NCI-H1105 treated with DMSO at 0.1 percent for 48 hours (cell line): ENCODE data around the gene UBE4B.
A peak's percentile ranks its signal among the peaks of the same experiment; 100 is the strongest.

ENCODE experiments used
- DNase-seq: peaks from one replicate; lab custom pipeline; 2025; lab: John Stamatoyannopoulos, UW

Gene UBE4B

DNA sequence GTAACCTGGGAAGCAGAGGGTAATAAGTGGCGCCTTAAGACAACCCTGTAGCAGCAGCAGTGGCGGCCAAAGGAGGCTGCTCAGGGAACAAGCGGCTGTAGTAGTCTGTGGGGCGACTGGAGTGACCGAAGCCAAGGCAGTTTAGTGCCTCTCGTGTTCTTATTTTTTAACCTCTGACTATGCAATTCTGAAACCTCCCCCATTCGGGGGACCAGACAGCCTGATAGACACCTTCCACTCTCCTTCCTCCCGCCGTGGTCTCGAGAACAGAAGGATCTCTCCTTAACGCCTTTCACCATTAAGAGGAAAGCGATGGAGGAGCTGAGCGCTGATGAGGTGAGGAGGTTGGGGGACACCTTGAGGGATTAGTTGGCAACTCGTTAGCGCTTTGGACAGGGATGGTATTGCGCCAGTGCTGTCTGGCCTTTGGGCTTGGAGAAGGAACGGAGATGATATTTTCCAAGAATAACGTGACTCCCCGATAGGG lies 644 bp downstream of the UBE4B start:
- DNase-seq = peak; percentile 57

DNA sequence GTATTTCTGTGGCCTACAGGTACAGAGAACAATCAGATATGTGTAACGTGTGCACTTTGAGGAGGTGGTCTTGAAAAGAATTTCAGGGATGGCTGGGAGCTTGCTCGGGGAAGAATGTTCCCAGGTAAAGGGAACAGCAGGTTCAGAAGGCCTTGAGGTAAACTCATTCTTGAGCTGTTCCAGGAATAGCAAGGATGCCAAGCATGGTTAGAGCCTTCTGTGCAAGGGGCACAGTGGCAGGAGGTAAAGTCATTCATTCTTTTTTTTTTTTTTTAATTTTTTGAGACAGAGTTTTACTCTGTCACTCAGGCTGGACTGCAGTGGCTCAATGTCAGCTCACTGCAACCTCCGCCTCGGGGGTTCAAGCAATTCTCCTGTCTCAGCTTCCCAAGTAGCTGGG lies 10.0 kb downstream of the UBE4B start:
- DNase-seq = no peak

- no peak for DNase-seq
These were observed 13.0 kb downstream of the UBE4B start for GRCh38 chr1:10045480-10046355.

- DNase-seq = no peak
These were observed 13.8 kb downstream of the UBE4B start for GRCh38 chr1:10046356-10047085.

DNA sequence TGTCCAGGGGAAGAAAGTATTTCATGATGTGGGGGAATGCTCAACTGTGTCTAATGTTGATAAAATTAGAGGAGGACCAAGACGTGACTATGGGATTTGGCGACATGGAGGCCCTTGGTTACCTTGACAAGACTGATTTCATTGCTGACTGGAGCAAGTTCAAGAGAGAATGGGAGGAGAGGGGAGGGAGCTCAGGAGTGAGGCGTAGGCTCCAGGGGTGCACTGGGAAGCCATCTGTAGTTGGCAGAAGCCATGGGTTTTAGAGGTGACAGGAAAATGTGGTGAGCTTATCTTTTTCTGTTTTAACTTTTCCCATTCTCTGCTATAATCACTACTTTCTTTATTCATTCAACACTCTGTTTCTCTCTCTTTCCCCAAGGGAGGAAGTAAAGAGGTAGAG lies 15.8 kb downstream of the UBE4B start:
- no peak for DNase-seq

GRCh38 chr1:10050611-10051010 lies 17.9 kb downstream of the UBE4B start:
- no peak for DNase-seq

DNA sequence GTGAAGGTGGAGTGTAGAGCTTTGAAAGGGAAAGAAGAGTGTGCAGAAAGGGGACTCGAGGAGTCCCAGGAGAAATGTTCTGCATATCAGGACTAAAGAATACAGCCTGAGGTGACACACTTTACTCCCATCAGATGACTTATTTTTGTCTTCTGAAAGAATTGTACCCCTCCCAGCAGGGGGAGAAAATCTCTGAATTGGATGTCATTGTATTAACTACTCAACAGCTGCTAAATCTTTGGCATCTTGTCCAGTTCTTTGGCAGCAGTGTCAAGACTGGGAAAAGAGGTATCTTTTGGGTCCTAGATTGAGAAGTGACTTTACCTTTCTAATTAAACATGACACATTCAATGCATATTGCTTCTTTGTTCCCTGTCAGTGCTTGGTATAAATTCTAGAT lies 18.9 kb downstream of the UBE4B start:
- no peak for DNase-seq

DNA sequence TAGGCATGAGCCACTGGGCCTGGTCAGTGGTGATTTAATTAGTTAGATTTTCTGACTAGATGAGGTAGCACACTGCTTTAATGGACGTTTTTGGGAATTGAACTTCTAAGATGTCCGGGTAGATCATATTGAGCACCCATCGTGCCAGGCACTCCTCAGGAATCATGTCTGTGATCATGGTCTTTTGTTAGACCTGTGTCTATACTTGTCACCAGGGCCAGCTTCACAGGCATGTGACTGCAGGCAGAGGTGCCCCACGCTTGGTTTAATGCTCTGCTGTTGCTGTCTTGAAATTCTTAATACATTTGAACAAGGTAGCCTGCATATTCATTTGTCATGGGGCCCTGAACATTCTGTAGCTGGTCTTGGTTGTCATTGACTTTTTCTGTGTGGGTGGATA lies 19.6 kb downstream of the UBE4B start:
- no peak for DNase-seq

- DNase-seq = no peak
These were observed 21.7 kb downstream of the UBE4B start for GRCh38 chr1:10054465-10054864.

DNA sequence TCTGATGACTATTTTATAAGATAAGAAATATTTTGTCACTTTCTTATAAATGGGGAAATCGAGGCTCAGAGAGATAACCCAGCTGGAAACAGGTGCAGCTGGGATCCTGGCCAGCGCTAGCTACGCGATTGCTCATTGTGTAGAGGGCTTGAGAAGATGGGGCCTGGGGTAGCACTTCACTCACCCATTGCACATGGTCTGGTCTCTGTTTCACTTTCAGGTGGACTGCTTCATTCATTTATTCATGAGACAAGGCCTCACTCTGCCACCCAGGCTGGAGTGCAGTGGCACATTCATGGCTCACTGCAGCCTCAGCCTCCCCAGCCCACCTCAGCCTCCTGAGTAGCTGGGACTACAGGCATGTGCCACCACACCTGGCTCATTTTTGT lies 23.8 kb downstream of the UBE4B start:
- no peak for DNase-seq

DNA sequence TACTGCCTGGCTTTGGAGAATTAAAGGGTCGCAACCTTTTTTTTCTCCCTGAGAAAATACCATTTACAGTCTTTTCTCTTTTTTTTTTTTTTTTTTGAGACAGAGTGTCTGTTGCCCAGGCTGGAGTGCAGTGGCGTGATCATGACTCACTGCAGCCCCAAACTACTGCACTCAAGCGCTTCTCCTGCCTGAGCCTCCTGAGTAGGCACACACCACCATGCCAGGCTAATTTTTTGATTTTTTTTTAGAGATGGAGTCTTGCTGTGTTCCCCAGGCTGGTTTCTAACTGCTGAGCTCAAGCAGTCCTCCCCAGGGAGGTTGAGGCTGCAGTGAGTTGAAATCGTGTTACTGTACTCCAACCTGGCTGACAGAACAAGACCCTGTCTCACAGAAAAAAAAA lies 24.6 kb downstream of the UBE4B start:
- DNase-seq = no peak

DNA sequence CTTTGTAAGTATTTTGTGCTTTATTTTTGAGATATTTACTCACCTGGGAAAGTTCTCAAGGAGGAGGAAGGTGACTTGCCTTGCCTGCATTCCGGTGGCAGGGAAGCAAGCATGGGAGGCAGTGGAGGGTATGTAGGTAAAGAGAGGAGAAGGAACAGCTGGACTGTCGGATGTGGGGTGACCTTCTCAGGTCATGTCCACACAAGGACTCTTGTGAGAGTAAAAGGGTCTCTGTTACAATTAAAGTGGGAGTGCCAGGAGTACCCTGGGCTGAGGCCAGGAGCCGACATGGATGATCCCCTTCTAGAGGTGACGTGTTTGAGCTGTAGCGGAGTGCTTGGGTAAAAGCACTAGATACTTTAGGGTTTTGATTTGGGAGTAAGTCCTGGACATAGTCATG lies 25.0 kb downstream of the UBE4B start:
- DNase-seq = no peak

- no peak for DNase-seq
These were observed 26.6 kb downstream of the UBE4B start for GRCh38 chr1:10059342-10059718.

DNA sequence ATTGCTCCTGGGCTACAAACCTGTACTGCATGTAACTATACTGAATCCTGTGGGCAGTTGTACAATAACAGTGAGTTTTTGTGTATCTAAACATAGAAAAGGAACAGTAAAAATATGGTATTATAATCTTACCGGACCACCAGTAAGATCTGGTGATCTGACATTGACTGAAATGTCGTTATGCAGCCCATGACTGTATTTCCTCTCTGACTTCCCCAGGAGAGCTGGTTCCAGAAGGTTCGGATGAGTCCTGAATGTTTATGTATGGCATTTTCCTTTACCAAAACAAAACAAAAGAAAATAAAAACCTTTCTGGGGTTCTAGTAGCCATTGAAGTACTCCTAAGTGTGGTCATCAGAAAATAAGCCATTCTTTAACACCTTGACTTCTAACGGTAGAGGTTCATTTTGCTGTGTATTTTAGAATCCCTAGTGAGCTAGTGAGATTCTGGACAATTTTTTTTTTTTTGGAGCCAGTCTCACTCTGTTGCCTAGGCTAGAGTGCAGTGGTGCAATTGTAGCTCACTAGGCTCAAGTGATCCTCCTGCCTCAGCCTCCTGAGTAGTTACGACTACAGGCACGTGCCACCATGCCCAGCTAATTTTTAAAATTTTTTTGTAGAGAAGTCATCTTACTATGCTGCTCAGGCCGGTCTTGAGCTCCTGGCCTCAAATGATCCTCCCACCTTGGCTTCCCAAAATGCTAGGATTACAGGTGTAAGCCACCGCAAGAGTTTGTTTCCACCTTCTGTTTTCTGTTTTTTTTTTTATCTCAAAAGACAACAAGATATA lies 27.7 kb downstream of the UBE4B start:
- DNase-seq = no peak

- DNase-seq = no peak
These were observed 28.5 kb downstream of the UBE4B start for GRCh38 chr1:10061276-10061675.

GRCh38 chr1:10063878-10064277 lies 31.1 kb downstream of the UBE4B start:
- DNase-seq = no peak

DNA sequence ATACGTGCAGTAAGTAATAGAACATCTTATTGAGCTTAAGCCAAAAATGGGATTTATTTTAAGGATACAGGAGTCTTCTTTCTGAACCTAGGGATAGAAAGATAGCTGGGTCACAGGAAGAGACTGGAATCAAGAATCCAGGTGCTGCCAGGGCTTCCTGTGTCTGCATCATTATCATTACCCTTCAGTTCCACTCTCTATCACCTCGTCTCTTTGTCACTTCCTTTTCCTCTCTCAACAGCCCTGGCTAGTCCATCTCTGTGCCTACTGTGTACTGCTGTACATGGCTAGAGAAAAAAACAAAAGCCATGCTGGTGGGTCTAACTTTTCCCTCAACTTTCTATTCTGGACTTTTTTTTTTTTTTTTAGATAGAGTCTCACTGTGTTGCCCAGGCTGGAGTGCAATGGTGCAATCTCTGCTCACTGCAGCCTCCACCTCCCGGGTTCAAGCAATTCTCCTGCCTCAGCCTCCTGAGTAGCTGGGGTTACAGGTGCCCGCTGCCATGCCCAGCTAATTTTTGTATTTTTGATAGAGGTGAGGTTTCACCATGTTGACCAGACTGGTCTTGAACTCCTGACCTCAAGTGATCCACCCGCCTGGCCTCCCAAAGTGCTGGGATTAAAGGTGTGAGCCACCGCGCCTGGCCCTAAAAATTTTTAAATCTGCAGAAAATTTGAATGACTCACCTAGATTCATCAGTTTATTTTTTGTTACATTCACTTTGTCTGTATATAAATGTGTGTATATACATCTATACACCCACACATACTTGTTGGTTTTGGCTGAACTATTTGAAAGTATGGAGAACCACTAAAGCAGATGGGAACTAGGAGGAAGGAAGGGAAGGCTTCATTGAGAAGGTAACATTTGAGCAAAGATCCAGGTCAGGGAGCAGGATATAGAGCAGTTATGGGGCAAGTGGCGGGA lies 31.9 kb downstream of the UBE4B start:
- DNase-seq = no peak

DNA sequence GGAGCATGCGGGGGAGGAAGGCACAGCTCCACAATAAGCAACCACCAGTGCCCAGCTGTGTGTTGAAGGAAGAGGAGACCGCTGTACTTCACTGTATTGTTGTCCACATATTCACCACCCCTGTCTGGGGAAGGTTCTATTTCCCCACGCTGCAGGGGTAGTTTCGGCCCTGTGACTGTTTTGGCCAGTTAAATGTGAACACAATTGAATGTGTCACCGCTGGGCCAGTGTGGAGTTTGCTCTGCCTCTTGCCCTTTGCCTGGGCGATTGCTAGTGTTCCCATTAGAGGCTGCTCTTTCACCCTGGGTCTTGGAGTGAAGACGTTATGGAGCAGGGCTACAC lies 32.6 kb downstream of the UBE4B start:
- no peak for DNase-seq

DNA sequence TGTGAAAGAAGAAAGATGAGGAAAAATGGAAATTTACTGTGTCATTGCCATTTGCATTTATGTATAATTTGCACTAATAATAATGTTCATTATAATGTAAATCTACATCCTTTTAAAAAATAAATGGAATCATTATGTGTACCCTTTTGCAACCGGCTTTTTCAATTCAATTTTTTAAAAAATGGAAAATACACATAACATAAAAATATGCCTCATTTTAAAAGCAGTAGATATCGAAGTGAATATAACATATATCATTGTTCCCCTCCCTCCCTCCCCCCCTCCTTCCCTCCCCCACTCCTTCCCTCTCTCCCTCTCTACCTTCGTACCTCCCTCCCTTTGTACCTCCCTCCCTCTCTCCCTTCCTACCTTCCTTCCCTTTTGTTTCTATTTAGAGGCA lies 33.0 kb downstream of the UBE4B start:
- no peak for DNase-seq

GRCh38 chr1:10068605-10069294 lies 36.0 kb downstream of the UBE4B start:
- DNase-seq = no peak

DNA sequence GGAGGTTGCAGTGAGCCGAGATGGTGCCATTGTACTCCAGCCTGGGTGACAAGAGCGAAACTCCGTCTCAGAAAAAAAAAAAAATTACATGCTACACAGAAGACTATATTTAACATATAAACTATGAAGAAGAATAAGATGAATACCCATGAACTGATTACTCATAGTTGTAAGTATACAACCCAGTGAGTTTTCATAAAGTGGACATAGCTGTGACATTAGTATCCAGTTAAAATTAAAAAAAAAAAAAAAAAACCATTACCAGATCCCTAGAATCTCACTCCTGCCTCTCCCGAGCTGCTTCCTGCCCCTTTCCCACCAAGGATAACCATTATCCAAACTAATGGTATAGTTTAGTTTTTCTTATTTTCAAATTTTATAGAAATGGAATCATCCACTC lies 37.4 kb downstream of the UBE4B start:
- DNase-seq = no peak
